GM19372 (cell line): ENCODE results near the gene DUSP2.
"Not testable (repeated sequence)": the region's sequence is repeated elsewhere in the genome, so short reads cannot be mapped to it uniquely, and the experiment has no call there.

Experiments
- ATAC-seq: cut with Tn5 transposase; IDR thresholded peaks from one replicate; pipeline ENCODE4 v1.9.1; 2021; ENCODE audit warnings: mild to moderate bottlenecking, low read depth, moderate library complexity; ENCODE audit not compliant: unreplicated experiment

The DUSP2 gene

GRCh38 chr2:96163768-96164429, 18.7 kb upstream of the DUSP2 start:
- ATAC-seq = peak; percentile 76

- peak; percentile 16 for ATAC-seq
These were observed 18.2 kb upstream of the DUSP2 start for GRCh38 chr2:96163415-96163767.

DNA sequence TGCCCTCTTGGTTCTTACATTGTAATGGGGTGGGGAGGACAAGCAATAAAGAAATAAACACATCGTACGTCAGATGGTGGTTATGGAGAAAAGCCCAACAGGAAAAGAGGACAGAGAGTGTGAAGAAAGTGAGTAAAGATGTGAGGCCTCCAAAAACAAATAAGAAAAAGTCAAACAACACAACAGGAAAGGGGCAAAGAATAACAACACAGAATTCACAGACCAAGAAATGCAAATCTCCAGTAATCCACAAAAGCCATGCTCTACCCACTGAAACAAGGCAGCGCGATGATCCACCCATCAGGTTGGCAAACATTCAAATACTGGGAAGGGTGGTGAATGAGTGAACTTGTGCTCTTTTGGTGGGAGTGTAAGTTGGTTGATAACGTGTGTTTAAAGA, 16.7 kb upstream of the DUSP2 start:
- ATAC-seq = no peak

DNA sequence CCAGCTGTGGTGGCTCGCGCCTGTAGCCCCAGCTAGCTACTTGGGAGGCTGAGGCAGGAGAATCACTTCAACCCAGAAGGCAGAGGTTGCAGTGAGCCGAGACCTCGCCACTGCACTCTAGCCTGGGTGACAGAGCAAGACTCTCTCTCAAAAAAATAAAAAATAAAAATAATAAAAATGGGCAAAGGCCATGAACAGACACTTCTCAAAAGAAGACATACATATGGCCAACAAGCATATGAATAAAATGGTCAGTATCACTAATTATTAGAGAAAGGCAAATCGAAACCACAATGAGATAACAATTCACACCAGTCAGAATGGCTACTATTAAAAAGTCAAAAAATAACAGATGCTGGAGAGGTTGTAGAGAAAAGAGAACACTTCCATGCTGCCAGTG, 15.1 kb upstream of the DUSP2 start:
- not testable (repeated sequence) for ATAC-seq

DNA sequence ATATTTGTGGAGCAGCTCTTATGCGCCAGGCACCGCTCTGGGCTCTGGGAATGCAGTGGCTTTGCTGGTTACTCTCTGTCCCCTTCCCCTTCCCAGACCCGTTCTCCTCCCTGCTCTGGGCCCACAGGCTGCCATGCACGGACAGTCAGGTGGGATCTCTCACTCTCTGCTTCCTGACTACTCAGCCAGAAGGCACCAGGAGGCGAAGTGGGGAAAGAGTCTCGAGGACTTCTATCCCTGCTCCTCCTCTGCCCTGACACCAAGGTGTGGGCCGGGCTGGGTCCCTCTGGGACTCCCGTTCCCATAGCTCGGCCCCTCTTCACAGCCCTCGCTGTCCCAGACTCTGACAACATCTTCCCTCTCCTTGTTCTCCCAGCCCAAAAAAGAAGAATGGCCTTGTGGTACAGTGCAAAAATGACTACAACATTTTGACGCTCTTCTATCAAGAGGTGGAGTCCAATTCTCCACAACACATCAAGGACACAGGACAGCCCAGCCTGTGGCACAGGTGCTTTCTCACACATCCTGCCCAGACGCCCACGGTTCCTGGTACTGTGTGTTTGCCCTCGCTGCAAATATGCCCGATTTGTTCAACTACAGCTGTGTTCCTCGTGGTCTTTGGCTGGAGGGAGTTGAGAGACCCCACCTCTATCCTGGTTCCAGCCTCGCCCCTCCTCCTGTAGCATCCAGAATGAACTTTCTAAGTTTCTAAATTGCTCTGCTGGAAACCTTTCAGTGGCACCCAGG, 14.0 kb upstream of the DUSP2 start:
- ATAC-seq = no peak

DNA sequence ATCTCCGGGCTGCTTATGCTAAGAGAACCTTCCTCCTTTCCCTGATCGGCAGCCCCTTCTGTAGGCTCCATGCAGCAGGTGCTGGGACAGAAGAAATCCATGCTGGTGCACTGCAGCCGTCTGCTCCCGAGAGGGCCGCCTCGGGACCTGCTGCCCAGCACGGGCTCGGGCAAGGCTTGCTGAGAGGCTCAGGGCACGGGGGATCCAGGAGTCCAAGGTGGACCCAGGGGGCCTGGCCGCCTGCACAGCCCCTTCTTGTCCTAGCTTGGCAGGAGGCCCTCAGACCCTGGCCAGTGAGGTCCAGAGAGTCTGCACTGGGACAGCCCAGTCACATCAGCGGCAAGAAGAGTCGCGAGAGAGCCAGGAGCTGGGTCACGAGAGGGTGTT, 13.3 kb upstream of the DUSP2 start:
- ATAC-seq = no peak

DNA sequence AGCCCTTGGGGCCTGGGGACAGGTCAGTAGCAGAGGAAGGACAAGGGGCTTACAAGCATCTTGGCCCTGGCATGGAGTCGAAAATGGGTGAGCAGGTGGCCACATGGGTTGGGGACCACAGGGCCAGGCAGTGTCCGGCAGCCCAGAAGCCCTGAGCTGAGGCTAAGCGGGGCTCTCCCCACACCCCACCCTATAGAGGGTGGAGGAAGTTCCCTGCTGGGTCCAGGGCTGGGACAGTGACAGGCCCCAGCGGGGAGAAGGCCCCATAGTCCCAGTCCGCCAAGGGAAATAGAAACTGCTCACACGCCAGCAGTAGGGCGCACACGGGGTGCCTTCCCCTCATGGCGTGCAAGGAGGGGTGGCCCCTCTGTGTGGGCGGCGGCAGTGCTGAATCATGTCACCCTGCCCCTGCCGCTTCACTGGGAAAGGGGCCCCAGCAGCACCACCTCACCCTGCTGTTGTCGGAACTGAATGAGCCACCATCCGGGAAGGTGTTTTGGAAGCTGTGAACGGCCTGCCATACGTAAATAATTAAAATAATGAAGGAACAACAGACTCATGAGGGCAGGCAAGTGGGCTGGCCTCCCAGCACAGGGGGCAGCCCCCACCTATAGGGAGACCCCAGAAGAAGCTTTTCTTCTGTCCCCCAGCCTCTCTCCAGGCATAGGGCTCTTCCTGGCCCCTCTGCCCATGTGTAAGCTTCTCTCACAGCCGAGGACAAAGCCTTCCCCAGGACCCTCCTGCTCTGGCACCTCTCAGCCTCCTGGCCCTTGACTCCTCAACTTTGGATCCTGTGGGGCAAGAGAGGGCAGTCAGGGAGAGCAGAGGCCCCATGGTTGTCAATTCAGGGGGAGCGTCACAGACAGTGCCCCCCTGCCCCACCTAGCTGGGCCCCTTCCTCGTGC, 12.7 kb upstream of the DUSP2 start:
- ATAC-seq = peak; percentile 55

- ATAC-seq = peak; percentile 40
These were observed 11.8 kb upstream of the DUSP2 start for GRCh38 chr2:96156926-96157648.

DNA sequence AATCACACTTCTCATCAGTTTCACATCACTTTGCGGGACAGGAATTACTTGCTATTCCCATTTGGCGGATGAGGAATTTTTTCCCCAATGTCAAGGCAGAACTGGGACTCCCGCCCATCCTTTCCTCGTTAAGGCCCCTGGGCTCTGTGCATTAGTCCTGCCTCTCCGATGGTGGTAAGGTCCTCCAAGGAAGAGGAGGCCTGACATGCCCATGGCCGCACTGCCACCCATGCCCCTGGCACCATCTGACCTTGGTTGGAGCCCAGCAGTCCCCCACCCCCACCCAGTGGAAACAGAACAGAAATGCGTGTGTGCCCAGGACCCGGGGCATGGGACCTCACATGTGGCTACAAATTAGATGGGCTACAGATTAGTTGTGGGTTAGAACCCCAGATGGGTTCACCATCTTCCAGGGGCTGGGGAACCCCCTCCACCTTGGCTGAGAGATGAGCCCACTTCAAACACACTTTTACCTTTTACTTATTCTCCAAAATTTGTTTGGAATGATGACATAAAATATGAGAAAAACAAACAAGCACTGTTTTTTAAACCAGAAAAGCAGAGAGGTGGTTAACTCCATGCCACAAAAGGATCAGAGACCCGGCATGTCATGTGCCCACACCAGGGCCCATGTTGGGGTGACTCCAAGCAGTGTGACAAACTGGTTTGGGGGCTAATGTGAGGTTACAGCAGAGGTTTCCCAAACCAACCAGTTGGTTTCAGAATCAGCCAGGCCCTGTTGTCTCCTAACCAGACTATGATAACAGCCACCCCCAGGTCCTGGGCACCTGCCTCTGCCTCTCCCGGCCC, 11.0 kb upstream of the DUSP2 start:
- no peak for ATAC-seq

DNA sequence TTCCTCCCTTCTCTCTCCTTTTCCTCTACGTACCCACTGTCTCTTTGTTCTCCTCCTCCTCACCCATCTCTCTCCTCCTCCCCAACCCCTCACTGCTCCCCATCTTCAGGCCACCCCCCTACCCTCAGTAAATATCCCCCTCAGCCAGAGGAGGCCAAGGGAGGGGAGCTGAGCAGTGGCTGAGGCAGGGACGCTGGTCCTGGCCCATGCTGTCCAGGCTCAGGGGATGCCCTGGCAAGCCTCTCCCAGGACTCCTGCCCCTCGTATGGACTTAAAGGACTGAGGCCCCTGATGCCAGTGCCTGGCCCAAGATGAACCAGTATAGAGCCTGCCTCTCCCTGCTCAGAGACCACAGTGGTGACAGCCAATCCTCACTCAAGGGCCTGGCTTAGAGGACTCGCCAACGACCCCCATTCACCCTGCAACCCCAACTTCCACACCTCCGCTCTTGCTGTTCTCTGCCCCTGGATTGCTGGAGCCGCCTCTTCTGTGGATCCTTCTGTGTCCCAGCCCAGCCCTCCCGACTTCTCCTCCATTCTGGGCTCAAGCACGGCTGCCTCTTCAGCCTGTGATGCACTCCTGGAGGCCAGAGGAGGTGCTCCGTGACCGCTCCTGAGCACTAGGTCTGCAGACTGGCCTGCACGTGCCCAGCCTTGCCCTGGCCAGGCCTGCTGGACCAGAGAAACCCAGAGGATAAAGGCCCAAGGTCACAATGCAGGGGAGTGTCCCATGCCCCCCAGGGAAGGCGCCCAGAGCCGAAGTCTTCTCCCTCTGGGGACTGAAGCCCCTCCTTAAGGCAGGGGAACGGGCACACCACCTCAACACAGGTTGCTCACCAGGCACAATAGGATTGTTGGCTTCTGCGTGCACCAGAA, 9.5 kb upstream of the DUSP2 start:
- ATAC-seq = no peak

GRCh38 chr2:96153991-96154431, 8.8 kb upstream of the DUSP2 start:
- ATAC-seq = no peak

- no peak for ATAC-seq
These were observed 8.1 kb upstream of the DUSP2 start for GRCh38 chr2:96153291-96153713.

DNA sequence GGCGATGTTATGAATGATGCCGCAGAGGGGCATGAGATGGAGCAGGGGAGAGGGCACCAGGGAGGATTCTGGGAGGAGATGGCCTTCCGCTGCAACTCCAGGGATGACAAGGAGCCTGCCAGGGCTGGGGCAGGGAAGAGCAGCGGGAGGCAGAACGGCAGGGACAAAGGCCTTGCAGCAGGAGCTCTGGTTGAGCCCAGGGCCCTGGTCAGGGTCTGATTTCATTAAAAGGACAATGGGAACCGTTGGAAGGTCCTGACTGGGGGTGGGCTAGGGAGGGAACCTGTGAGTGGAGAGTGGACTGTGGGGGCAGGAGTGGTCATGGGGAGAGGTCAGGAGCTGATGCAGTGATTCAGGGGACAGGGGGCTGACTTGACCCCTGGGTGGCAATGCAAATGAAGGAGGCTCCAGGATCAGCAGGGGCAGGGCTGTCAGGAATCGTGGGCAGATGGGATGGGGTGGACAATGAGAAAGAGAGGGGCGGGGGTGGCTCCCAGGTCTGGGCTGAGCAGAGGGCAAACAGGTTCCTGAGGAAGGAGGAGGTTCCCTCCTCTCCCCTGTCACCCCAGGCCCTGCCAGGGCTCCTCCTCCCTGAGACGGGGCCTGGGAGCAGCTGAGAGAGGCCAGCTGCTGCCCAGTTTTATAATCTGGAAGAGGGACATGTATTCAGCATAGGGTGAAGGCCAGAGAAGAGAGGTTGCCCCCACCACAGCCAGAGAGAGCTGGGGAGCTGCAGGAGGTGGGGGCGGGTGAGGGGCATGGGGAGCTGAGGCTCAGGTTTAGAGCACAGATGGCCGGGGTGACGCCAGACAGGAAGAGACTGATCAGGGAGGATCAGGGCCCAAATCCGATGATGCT, 7.3 kb upstream of the DUSP2 start:
- no peak for ATAC-seq

DNA sequence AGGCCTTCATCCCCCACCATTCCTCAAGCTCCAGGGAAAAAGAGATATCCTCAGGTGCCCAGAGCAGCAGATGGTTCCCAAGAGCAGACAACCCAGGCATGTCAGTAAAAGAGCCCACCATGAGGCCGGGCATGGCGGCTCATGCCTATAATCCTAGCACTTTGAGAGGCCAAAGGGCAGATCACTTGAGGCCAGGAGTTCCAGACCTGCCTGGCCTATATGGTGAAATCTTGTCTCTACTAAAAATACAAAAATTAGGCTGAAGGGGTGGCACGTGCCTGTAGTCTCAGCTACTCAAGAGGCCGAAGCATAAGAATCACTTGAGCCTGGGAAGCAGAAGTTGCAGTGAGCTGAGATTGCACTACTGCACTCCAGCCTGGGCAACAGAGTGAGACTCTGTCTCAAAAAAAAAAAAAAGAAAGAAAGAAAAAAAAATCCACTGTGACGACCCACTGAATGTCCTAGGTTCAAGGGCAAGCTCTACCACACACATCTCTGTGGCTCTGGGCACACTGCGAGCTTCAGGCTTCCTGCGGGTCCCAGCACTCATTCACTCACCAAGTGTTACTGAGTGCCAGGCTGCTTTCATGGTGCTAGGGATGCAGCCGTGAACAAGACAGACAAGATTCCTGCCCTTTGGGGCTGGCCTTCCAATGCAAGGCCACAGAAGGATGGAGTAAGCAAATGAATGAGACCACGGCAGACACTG, 6.5 kb upstream of the DUSP2 start:
- no peak for ATAC-seq

DNA sequence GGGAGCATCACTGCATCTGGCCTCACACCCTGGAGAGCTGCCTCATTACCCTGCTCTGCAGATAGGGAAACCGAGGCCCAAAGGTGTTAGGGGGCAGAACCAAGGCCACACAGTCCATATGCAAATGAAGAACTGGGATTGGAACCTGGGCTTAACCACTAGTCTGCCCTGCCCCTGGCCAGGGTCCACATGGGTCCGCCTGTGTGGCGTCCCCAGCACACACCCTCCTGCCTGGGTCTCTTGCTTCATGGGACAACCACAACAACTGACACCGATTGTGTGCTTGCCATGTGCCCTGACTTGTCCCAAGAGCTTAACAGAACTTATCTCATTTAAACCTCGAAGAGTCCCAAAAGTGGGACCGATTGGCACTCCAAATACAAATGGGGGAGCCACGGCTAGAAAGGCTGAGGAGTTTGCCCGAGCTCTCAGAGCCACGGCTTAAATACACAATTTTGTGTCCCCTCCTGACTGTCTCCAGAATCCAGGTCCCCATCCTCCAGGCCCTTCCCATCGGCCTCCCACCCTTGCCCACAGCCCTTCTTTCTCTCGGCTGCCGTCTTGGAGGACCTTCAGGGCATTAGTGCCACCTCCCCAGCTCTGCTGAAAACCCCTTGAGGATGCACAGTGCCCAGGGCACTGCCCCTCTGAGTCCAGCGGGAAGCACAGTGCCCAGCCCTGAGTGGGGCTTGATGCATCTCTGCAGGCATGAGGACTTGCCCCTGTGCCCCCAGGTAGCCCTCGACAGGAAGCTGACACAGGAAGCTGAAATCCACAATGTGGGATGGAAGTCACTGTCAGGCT, 5.8 kb upstream of the DUSP2 start:
- ATAC-seq = no peak

- no peak for ATAC-seq
These were observed 4.9 kb upstream of the DUSP2 start for GRCh38 chr2:96150007-96150640.
